Fibroblast of lung (primary cell): ENCODE results near the gene NEGR1.

ENCODE experiments used
- CTCF ChIP-seq, 2 donors: IDR thresholded peaks in 1 of 2; conservative IDR thresholded peaks in 1 of 2; 1 replicate in 1 of 2; 2 replicates in 1 of 2; pipeline ENCODE4 v1.5.1; 2011 to 2012; ENCODE audit warnings: low read length in 2 of 2, control low read depth in 1 of 2, inconsistent platforms in 1 of 2, low read depth in 1 of 2, mild to moderate bottlenecking in 1 of 2
- EZH2 ChIP-seq: IDR thresholded peaks from 2 replicates; pipeline ENCODE4 v1.5.1; 2012; ENCODE audit warnings: low read length, control low read depth, mild to moderate bottlenecking; ENCODE audit errors: missing control alignments

GRCh38 chr1:72227667-72228066, 54.7 kb downstream of the NEGR1 start:
- TF ChIP-seq CTCF (conservative IDR thresholded peaks at IDR 0.05 in 1 of 2, IDR thresholded peaks at IDR 0.05 in 1 of 2; ENCODE audit: low read depth in 1 of 2, low read length in 2 of 2) (no peak), EZH2 (no peak)
